ENCODE results near the gene PROP1. TPM values are rescaled to one million over a fixed set of nuclear protein-coding genes. Genes with fewer than 3 reads are reported as not detected.
"Not testable (repeated sequence)": the region's sequence is repeated elsewhere in the genome, so short reads cannot be mapped to it uniquely, and the experiment has no call there.

The PROP1 gene
- total RNA-seq, 1 donor from 2014 or later, result not detected

GRCh38 chr5:177945601-177946283 lies 50.3 kb downstream of the PROP1 start:
- DNase-seq (ENCODE audit: extremely low read depth, low read depth, low spot score), result not testable (repeated sequence)

GRCh38 chr5:177945145-177945544 lies 50.9 kb downstream of the PROP1 start:
- not testable (repeated sequence) for DNase-seq (ENCODE audit: extremely low read depth, low read depth, low spot score)

- not testable (repeated sequence) for DNase-seq (ENCODE audit: extremely low read depth, low read depth, low spot score)
Measured at GRCh38 chr5:177943805-177944736, 52.0 kb downstream of the PROP1 start.

- not testable (repeated sequence) for DNase-seq (ENCODE audit: extremely low read depth, low read depth, low spot score)
Measured at GRCh38 chr5:177942896-177943295, 53.1 kb downstream of the PROP1 start.

Other genes with a start within 250 kb of the PROP1 start
- not detected in 2 replicates for gene FAM153A, start 213.3 kb downstream of the PROP1 start, total RNA-seq
- gene N4BP3, start 117.3 kb upstream of the PROP1 start, total RNA-seq, result 42.8 and 103 TPM in 2 replicates
- gene RMND5B, start 134.8 kb upstream of the PROP1 start, total RNA-seq, result 28.4 and 40.7 TPM in 2 replicates
- gene NHP2, start 157.6 kb upstream of the PROP1 start, total RNA-seq, result 242 and 354 TPM in 2 replicates
- gene GMCL2, start 191.1 kb upstream of the PROP1 start, total RNA-seq, result not detected in 2 replicates
- gene HNRNPAB, start 208.3 kb upstream of the PROP1 start, total RNA-seq, result 106 and 146 TPM in 2 replicates
- 23.3 and 31.0 TPM in 2 replicates for gene PHYKPL, start 236.6 kb upstream of the PROP1 start, total RNA-seq